Lower lobe of right lung (tissue), 2 donors: ENCODE measurements around the gene LRRC2. TPM values are rescaled to one million over a fixed set of nuclear protein-coding genes. Genes with fewer than 3 reads are reported as not detected.

Experiments used
- ATAC-seq, 2 donors: fragments of 200-7000 bp; cut with Tn5 transposase; one replicate each; pipeline ENCODE4 v1.9.1; 2020 to 2022; ENCODE audit warnings: mild to moderate bottlenecking in 2 of 2, moderate library complexity in 2 of 2
- DNase-seq: peaks from one replicate; pipeline ENCODE4 v3.0.0-alpha.2; 2020
- H3K27ac ChIP-seq: fragments of 200-600 bp; one replicate; pipeline ENCODE4 v1.8.0; 2022
- H3K27me3 ChIP-seq: fragments of 200-600 bp; one replicate; pipeline ENCODE4 v1.8.0; 2022; ENCODE audit warnings: low read depth
- H3K36me3 ChIP-seq: fragments of 200-600 bp; one replicate; pipeline ENCODE4 v1.8.0; 2022; ENCODE audit warnings: mild to moderate bottlenecking
- H3K4me1 ChIP-seq: fragments of 200-600 bp; one replicate; pipeline ENCODE4 v1.8.0; 2022
- H3K4me3 ChIP-seq: fragments of 200-600 bp; one replicate; pipeline ENCODE4 v1.8.0; 2022; ENCODE audit warnings: mild to moderate bottlenecking
- H3K9me3 ChIP-seq: fragments of 200-600 bp; one replicate; pipeline ENCODE4 v1.8.0; 2022
- intact Hi-C: fragments of 100-400 bp; cut with DNase I; formaldehyde crosslinking; loops from one replicate; pipeline ENCODE4 v1.11.0; 2022
- total RNA-seq: library from RNA; stranded (reverse); fragmentation: NEBNext Ultra II Directional; extraction: Animal tissue kit (Norgen Biotek cat#: 25700); gene quantifications from one replicate; pipeline ENCODE4 v1.2.1, GENCODE V29; 2021
- TF ChIP-seq, protein P1 (sequence below): fragments of 200-600 bp; IDR thresholded peaks from one replicate; pipeline ENCODE4 v1.8.0; 2022; ENCODE audit warnings: antibody characterized with exemption, mild to moderate bottlenecking
- donor health status: DM: no; HTN: yes; CAD: no; lungs with severe emphysema.

LRRC2 gene
- total RNA-seq, 1 donor from 2014 or later: 1.2 TPM

GRCh38 chr3:46470831-46471230 is 95.3 kb downstream of the LRRC2 start:
- intact Hi-C loops: no loop called here
- Histone ChIP-seq H3K9me3 (no peaks in the 10 kb centered on the region), H3K27me3 (no peaks in the 10 kb centered on the region), H3K4me1 (peaks cover 10% of the 10 kb centered on the region), H3K4me3 (no peak overlapping the region), H3K36me3 (no peaks in the 10 kb centered on the region), H3K27ac (no peak overlapping the region)
- no peak for DNase-seq
- TF ChIP-seq, protein P1, sequence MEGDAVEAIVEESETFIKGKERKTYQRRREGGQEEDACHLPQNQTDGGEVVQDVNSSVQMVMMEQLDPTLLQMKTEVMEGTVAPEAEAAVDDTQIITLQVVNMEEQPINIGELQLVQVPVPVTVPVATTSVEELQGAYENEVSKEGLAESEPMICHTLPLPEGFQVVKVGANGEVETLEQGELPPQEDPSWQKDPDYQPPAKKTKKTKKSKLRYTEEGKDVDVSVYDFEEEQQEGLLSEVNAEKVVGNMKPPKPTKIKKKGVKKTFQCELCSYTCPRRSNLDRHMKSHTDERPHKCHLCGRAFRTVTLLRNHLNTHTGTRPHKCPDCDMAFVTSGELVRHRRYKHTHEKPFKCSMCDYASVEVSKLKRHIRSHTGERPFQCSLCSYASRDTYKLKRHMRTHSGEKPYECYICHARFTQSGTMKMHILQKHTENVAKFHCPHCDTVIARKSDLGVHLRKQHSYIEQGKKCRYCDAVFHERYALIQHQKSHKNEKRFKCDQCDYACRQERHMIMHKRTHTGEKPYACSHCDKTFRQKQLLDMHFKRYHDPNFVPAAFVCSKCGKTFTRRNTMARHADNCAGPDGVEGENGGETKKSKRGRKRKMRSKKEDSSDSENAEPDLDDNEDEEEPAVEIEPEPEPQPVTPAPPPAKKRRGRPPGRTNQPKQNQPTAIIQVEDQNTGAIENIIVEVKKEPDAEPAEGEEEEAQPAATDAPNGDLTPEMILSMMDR: no peak
- no peak for ATAC-seq

DNA sequence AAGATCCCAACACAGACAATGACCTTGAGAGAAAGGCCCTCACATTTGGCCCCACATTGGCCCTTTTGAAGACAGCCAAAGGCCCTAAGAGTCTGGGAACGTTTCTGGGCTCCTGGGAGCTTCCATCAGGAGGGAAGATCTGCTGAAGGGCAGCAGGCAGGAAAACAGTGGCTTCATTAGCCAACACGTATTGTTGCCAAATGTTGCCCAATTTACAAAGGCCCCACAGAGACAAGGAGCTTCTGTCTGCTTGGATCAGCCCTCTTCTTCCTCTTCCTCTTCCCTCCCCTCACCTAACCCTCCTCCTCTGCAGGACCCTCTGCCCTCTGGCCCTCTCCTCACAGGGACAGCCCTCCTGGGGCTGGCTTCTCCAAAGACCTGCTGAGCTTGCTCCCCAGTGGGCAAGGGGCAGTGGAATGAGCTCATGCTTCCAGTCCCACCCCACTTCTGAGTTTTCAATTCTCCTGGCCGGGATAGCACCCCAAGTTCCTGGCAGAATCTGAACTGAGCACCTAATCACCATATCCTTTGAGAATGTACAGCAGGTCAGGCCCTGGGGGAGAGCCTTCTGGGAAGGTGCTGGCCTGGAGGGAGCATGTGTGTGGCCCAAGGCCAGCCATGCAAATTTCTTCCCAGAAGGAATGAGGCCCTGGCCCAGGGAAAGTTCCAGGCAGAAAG is 96.3 kb downstream of the LRRC2 start:
- ATAC-seq: peak; percentile 7 to 18

GRCh38 chr3:46468753-46469600 is 97.1 kb downstream of the LRRC2 start:
- peaks cover 14% of the 10 kb centered on the region for H3K27me3 ChIP-seq
- ATAC-seq (no peak), DNase-seq (no peak)
- no peak overlapping the region for H3K4me3 ChIP-seq
- H3K27ac ChIP-seq: no peak overlapping the region
- H3K36me3 ChIP-seq: no peaks in the 10 kb centered on the region
- intact Hi-C loops: no loop called here
- TF ChIP-seq, protein P1: no peak
- H3K4me1 ChIP-seq: peaks cover 23% of the 10 kb centered on the region
- H3K9me3 ChIP-seq: no peaks in the 10 kb centered on the region

More for the DNA sequence above, 96.3 kb downstream of the LRRC2 start:
- DNase-seq: no peak
- Histone ChIP-seq H3K4me1 (peaks cover 14% of the 10 kb centered on the region), H3K27ac (no peak overlapping the region), H3K4me3 (no peak overlapping the region), H3K36me3 (no peaks in the 10 kb centered on the region), H3K27me3 (peaks cover 5% of the 10 kb centered on the region), H3K9me3 (no peaks in the 10 kb centered on the region)
- TF ChIP-seq, protein P1: no peak
- intact Hi-C loops: no loop called here

GRCh38 chr3:46467562-46467961 is 98.5 kb downstream of the LRRC2 start:
- Histone ChIP-seq H3K36me3 (no peaks in the 10 kb centered on the region), H3K4me1 (peaks cover 30% of the 10 kb centered on the region), H3K27ac (no peak overlapping the region), H3K9me3 (no peaks in the 10 kb centered on the region), H3K4me3 (no peak overlapping the region), H3K27me3 (peaks cover 19% of the 10 kb centered on the region)
- DNase-seq (no peak), ATAC-seq (no peak)
- intact Hi-C loops: no loop called here
- TF ChIP-seq, protein P1: no peak

GRCh38 chr3:46466871-46467403 is 99.2 kb downstream of the LRRC2 start:
- H3K36me3 ChIP-seq: no peaks in the 10 kb centered on the region
- DNase-seq (no peak), ATAC-seq (no peak)
- H3K27ac ChIP-seq: no peak overlapping the region
- no peak overlapping the region for H3K4me3 ChIP-seq
- intact Hi-C loops: no loop called here
- H3K4me1 ChIP-seq: peaks cover 30% of the 10 kb centered on the region
- H3K9me3 ChIP-seq: no peaks in the 10 kb centered on the region
- TF ChIP-seq, protein P1: no peak
- peaks cover 19% of the 10 kb centered on the region for H3K27me3 ChIP-seq
